ENCODE measurements around the gene BLOC1S3.

The BLOC1S3 gene

GRCh38 chr19:45146741-45147205 lies 31.8 kb upstream of the BLOC1S3 start:
- no peak for DNase-seq

- no peak for DNase-seq
Measured at GRCh38 chr19:45147835-45148676, 30.5 kb upstream of the BLOC1S3 start.

GRCh38 chr19:45149129-45149528 lies 29.5 kb upstream of the BLOC1S3 start:
- DNase-seq = no peak

DNA sequence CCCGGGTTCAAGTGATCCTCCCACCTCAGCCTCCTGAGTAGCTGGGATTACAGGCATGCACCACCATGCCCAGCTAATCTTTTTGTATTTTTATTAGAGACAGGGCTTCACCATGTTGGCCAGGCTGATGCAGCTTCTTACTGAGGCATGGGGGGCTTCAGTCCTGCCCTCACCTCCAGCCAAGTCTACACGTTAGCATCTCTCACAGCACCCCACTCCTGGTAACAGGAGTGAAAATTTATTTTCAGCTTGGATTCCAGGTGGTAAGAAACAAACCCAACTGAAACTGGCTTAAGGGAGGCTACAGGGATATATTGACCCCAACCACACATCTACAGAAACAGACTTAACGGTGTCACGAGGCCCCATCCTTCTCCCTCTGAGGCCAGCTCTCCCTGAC lies 28.4 kb upstream of the BLOC1S3 start:
- DNase-seq = no peak

- DNase-seq = no peak
Measured at GRCh38 chr19:45150751-45151281, 27.8 kb upstream of the BLOC1S3 start.

DNA sequence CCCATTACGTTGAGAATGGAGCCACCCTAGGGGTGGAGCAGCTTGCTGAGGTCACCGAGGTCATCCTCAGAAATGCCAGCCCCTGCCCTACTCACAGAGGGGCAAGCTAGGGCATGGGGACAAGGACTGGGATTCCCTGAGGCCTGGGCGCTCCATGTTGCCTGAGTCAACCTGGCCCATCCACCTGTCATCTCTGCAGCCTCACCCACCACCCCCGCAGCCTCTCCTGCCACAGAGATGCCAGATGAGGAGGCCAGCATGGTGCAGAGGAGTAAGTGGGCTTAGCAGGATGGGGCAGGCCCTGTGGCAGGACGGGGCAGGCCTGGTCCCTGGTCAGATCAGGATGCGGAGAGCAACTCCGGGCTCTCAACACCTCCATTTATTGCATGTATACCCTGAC lies 27.3 kb upstream of the BLOC1S3 start:
- no peak for DNase-seq

- no peak for DNase-seq
Measured at GRCh38 chr19:45151821-45152503, 26.6 kb upstream of the BLOC1S3 start.

DNA sequence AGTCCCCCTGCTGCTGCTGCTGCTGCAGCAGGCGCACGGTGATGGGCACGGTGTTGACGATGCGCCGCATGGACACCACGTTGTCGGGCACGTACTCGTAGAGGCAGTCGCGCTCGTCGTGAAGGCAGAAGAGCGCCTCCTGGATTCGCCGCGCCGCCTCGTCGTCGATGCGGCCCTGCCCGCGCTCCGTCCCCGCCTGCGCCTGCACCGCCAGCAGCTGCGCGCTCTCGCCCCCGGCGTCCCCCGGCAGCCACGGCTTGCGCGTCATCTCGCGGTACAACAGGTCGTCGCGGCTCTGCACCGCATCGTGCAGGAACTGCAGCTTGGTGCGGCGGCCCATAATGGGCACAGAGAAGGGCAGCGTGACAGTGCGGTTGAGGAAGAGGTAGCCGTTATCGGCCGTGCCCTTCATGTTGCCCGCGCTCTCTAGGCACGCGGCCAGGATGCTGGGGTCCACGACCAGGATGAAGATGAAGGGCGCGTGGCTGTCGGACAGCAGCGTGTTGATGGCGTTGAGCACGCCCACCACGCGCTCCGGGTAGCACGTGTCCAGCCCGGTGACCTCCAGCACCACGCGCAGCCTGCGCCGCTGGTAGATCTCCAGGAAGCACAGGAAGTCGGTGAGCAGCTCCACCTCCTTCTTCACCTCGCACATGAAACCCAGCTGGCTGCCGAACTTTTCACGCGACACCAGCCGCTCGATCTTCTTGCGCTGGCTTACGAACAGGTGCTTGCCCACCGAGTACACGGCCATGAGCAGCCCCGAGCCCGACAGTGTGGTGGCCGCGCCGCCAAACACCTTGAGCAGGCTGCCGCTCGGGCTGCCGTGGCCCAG lies 25.9 kb upstream of the BLOC1S3 start:
- no peak for DNase-seq

DNA sequence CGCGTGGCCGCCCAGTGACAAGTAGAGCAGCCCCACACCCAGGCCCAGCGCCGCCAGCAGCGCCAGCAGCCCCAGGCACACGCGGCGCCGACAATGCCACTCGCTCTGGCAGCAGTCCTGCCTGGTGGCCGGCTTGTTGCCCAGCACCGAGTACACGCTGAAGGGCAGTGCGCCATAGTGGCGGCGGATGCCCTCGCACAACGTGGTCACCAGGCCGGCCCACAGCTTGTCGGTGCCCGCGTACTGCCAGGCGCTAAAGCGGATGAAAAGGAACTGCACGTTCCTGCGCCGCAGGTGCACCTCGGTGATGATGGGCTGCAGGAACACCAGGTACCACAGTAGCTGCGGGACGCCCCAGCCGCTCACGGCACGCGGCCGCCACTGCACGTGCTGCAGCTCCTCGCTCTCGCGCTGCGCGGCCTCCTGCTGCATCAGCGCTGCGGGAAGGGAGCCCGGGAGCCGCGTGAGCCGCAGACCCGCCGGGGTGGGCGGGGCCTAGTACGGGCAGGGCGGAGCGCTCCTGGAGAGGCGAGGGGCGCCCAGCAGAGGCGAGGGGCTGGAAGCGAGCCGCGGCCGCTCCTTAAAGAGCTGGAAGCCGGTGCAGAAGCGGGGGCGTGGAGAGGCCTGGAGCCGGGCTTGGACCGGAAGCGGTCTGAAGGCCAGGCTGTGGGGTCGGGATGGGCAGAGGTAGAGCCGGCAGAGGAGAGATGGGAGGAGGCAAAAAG lies 25.1 kb upstream of the BLOC1S3 start:
- no peak for DNase-seq

DNA sequence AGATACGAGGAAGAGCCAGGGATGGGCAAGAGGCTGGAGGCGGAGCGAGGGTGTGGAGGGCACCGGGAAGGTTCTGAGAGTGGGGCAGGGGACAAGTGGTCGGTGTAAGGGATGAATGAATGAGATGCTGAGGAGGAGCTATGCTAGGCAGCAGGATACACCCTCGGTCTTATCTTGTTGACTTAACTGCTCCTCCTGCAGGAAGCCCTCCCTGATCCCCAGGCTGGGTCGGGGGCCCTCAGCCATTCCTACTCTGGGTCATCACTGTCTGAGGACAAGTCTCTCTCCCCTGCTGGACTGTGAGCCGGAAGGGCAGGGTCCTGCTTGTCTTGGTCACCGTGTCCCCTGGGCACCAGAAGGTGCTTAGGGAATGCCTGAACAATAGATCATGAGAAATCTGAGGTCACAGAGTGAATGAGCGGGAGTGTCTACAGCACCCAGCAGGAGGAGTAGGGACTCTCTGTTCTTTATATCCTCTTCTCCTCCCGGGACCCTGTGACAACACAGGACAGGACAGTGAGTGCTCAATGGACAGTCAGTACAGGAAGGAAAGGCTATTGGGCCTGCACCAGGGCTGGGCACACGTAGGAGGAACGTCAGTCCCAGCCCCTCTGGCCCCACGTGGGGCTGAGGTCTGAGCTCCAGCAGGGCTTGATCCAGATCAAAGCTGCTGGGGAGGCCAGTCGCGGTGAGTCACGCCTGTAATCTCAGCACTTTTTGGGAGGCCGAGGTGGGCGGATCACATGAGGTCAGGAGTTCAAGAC lies 24.3 kb upstream of the BLOC1S3 start:
- DNase-seq = no peak

DNA sequence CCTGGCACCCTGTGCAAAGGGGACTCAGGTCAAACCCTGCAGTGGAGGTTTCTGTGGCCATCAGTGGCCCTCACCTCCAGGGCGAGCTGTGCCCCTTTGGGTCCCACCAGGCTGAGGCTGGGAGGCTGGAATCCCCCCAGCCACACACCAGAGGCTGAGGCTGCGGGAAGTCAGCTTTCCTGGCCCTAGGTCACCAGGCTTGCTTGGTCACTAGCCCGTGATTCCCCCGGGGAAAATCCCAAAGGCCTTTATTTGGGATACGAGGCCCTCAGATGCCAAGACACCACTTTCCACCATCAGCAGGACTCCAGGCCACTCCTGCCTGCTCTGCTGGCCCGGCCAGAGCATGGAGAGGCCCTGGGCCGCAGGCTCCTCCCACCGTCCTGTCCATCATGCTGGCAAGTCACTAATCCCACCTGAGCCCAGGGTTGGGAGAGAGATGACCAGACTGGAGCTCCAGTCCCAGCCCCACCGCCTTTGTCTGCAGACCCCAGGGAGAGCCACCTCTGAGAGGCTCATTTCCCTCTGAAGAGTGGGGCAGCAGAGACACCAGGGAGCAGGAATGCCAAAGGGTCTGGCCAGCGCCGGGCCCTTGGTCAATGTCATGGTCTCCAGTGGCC lies 22.5 kb upstream of the BLOC1S3 start:
- DNase-seq = no peak

GRCh38 chr19:45156751-45157150 lies 21.8 kb upstream of the BLOC1S3 start:
- no peak for DNase-seq

DNA sequence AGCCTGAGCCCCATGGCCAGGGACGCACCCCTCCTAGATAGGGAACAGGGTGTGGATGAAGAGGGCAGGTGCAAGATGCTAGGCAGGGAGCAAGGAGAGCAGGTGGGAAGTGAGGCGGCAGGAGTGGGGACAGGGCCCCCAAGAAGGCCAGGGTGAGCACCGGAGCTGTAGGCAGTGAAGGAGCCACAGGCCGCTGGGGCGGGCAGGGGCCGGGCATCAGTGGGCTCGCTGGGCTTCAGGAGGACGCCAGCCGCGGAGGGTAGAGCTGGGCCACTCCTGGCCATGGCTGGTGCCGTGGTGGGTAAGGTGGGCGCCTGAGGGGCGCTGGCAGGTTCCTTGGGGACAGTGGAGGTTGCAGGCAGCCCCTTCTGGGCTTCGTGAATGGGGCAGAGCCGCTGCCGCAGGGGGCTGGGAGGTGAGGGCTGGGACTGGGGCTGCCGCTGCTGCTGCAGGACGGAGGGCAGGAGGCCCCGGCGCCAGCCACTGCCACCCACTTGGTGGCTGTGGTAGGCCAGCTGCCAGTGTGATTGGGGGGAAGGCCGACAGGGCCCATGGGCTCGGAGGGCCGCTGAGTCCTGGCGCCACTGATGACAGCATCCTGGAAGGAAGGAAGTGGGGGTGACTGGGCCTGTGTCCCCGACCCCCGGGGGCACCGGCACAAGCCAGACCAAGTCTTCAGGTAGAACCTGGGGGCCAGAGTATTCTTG lies 19.9 kb upstream of the BLOC1S3 start:
- no peak for DNase-seq

DNA sequence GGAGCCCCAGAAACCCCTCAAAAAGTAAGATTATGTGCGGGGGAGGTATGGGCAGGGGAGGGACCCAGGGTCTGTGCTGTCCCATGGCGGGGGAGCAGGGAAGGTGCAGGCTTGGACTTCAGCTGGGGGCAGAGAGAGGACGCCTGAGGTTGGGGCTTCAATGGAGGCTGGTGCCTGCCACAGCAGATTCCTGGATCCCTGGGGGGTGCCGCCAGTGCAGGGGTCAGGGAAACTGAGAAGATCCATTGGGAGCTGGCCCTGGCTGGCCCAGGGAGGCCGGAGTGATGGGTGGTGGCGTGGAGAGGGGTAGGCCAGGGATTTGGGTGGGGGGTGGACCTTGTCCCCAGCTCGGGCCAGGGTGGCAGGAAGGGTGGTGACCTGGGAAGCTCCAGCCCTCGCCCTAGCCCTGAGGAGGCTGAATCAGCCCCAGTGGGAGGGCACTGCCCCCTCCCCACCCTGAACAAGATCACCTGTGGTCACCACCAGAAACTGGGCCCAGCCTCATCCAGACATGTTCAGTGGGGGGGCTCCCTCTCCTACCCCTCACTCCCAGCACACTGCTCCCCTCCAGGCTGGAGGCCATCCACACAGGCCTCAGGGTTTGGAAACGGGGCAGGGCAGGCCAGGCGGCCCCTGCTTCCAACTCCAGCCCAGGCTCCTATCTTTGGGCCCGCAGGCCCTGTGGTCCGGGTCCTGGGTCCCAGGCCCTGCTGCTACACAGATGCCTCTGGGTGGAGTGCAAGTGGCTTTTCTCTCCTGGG lies 19.2 kb upstream of the BLOC1S3 start:
- no peak for DNase-seq

- DNase-seq = no peak
Measured at GRCh38 chr19:45159971-45160324, 18.6 kb upstream of the BLOC1S3 start.

DNA sequence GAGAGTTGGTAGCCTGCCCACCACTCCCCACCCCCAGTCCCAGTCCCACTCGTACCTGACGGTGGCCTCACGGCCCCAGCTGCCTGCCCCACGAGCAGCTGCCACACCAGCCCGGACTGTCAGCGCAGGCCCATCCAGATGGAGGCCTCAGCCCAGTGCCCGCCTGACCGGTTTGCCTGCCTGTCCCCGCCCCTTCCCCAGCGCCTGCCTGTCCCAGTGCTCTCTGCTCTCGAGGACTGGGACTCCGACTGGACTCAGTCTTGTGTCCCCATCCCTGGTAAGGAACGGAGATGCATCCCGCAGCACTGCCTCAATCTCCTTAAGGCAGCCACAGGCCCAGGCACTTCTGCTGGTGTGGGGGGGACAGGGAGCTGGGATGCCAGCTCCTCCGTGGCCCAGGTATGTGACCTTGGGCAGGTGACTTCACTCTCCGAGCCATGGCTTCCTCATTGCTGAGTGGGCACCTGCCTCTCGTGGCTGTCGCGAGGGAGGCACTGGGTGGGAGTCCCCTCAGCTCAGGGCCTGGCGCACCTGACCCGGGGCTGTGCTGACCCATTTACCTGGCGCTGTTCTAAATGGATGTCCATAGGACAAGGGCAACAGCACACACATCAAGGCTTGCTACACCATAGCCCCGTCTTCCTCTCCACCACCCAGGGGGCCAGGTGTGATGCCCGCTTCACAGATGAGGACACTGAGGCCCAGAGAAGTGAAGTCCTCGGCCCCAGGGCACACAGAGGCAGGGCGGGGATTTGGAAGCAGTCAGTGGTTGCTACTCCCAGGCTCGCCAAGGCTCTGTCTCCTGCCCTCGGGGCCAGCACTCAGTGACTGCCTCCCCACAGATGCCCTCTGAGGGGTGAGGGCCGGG lies 17.5 kb upstream of the BLOC1S3 start, which contains the start of gene NKPD1:
NKPD1 (minus strand) TSS at position 113 of the 868 bp plus-strand sequence. CDS start 832 bp downstream, outside the sequence.
- DNase-seq = no peak

- no peak for DNase-seq
Measured at GRCh38 chr19:45161738-45162607, 16.6 kb upstream of the BLOC1S3 start.
